Stimulated activated CD4-positive, alpha-beta T cell treated with anti-CD3 and anti-CD28 coated beads, Interleukin-15, amount 100 ng/mL, for 24 hours (primary cell): ENCODE measurements around the gene MCEE.
"Not testable (repeated sequence)": the region's sequence is repeated elsewhere in the genome, so short reads cannot be mapped to it uniquely, and the experiment has no call there.

Source experiments
- DNase-seq: peaks from one replicate; pipeline ENCODE4 v3.0.0-alpha.2; 2020

Gene MCEE

GRCh38 chr2:71125506-71126294, 4.3 kb downstream of the MCEE start:
- DNase-seq: no peak

GRCh38 chr2:71122387-71123298, 7.4 kb downstream of the MCEE start:
- no peak for DNase-seq

- DNase-seq: no peak
Observed at GRCh38 chr2:71121479-71121878, 8.6 kb downstream of the MCEE start.

- no peak for DNase-seq
Observed at GRCh38 chr2:71120195-71120594, 9.8 kb downstream of the MCEE start.

- no peak for DNase-seq
Observed at GRCh38 chr2:71117063-71117462, 13.0 kb downstream of the MCEE start.

GRCh38 chr2:71113843-71114242, 16.2 kb downstream of the MCEE start:
- DNase-seq: no peak

GRCh38 chr2:71108091-71108490, 21.9 kb downstream of the MCEE start:
- no peak for DNase-seq

GRCh38 chr2:71106463-71106862, 23.6 kb downstream of the MCEE start:
- not testable (repeated sequence) for DNase-seq

GRCh38 chr2:71103809-71104208, 26.2 kb downstream of the MCEE start:
- DNase-seq: no peak

GRCh38 chr2:71102981-71103681, 26.9 kb downstream of the MCEE start:
- no peak for DNase-seq

GRCh38 chr2:71101656-71102055, 28.4 kb downstream of the MCEE start:
- DNase-seq: no peak

- DNase-seq: peak; percentile 68
Observed at GRCh38 chr2:71100195-71100964, 29.6 kb downstream of the MCEE start.

GRCh38 chr2:71092491-71093260, 37.4 kb downstream of the MCEE start:
- not testable (repeated sequence) for DNase-seq

- DNase-seq: not testable (repeated sequence)
Observed at GRCh38 chr2:71091808-71092207, 38.2 kb downstream of the MCEE start.

- not testable (repeated sequence) for DNase-seq
Observed at GRCh38 chr2:71089475-71089874, 40.6 kb downstream of the MCEE start.

GRCh38 chr2:71085325-71086003, 44.6 kb downstream of the MCEE start:
- DNase-seq: not testable (repeated sequence)

GRCh38 chr2:71083752-71084312, 46.2 kb downstream of the MCEE start:
- not testable (repeated sequence) for DNase-seq

GRCh38 chr2:71083297-71083696, 46.7 kb downstream of the MCEE start:
- not testable (repeated sequence) for DNase-seq

GRCh38 chr2:71082402-71083252, 47.4 kb downstream of the MCEE start:
- peak; percentile 74 for DNase-seq

- no peak for DNase-seq
Observed at GRCh38 chr2:71078624-71079023, 51.4 kb downstream of the MCEE start.
